Neural cell (in vitro differentiated cells): Measurements from ENCODE around the gene THOC1. TPM values are rescaled to one million over a fixed set of nuclear protein-coding genes. Genes with fewer than 3 reads are reported as not detected.

Experiments
- H2AFZ ChIP-seq: fragments of 200-600, 300-800 bp; sonication (generic), shearing (Covaris generic); 2 replicates; pipeline ENCODE4 v1.6.0; 2014; ENCODE audit warnings: low read depth, mild to moderate bottlenecking, antibody characterized with exemption, low read length, moderate library complexity
- H3F3A ChIP-seq: fragments of 200-600 bp; shearing (Covaris generic); 2 replicates; pipeline ENCODE4 v1.6.1; 2016; ENCODE audit warnings: mild to moderate bottlenecking, moderate library complexity, mixed read lengths, antibody characterized with exemption, low read length; ENCODE audit not compliant: insufficient read depth, poor library complexity, severe bottlenecking
- H3K27ac ChIP-seq: fragments of 200-600, 300-800 bp; sonication (generic), shearing (Covaris generic); 2 replicates; pipeline ENCODE4 v1.5.1; 2014; ENCODE audit warnings: mild to moderate bottlenecking, low read length, moderate library complexity
- H3K27me3 ChIP-seq: fragments of 300-800, 200-600 bp; sonication (generic), shearing (Covaris generic); 2 replicates; pipeline ENCODE4 v1.6.0; 2014; ENCODE audit warnings: mild to moderate bottlenecking, low read depth, low read length, moderate library complexity; ENCODE audit not compliant: insufficient read depth
- H3K36me3 ChIP-seq: fragments of 300-800, 200-600 bp; sonication (generic), shearing (Covaris generic); 2 replicates; pipeline ENCODE4 v1.5.1; 2014; ENCODE audit warnings: mild to moderate bottlenecking, antibody characterized with exemption, low read length, moderate library complexity; ENCODE audit not compliant: insufficient read depth
- H3K4me2 ChIP-seq: fragments of 300-800, 200-600 bp; sonication (generic), shearing (Covaris generic); 2 replicates; pipeline ENCODE4 v1.6.0; 2014; ENCODE audit warnings: mild to moderate bottlenecking, low read length
- H3K4me3 ChIP-seq: fragments of 300-800, 200-600 bp; sonication (generic), shearing (Covaris generic); 2 replicates; pipeline ENCODE4 v1.5.1; 2014; ENCODE audit warnings: mild to moderate bottlenecking, low read length, moderate library complexity
- H3K79me2 ChIP-seq: fragments of 200-600 bp; shearing (Covaris generic); replicated peaks from 2 replicates; pipeline ENCODE4 v1.6.0; 2014; ENCODE audit warnings: mild to moderate bottlenecking, low read length, moderate library complexity; ENCODE audit not compliant: insufficient read depth
- H3K9ac ChIP-seq: fragments of 300-800, 200-600 bp; sonication (generic), shearing (Covaris generic); 2 replicates; pipeline ENCODE4 v1.6.1; 2016; ENCODE audit warnings: mild to moderate bottlenecking, low read length, mixed read lengths
- H3K9me2 ChIP-seq: fragments of 200-600 bp; shearing (Covaris generic); 2 replicates; pipeline ENCODE4 v1.6.1; 2016; ENCODE audit warnings: mild to moderate bottlenecking, low read length, mixed read lengths; ENCODE audit not compliant: insufficient read depth
- H3K9me3 ChIP-seq: fragments of 200-600, 300-800 bp; sonication (generic), shearing (Covaris generic); 2 replicates; pipeline ENCODE4 v1.6.1; 2016; ENCODE audit warnings: mild to moderate bottlenecking, mixed run types, low read length, moderate library complexity, mixed read lengths
- H4K20me1 ChIP-seq: fragments of 200-600 bp; shearing (Covaris generic); 2 replicates; pipeline ENCODE4 v1.6.1; 2016; ENCODE audit warnings: mild to moderate bottlenecking, mixed run types; ENCODE audit not compliant: insufficient read depth
- CTCF ChIP-seq: fragments of 450-650 bp; IDR thresholded peaks from 2 replicates; pipeline ENCODE4 v1.5.1; 2014; ENCODE audit warnings: antibody characterized with exemption, mild to moderate bottlenecking, moderate library complexity; ENCODE audit not compliant: poor library complexity, severe bottlenecking
- EP300 ChIP-seq: fragments of 450-650 bp; conservative IDR thresholded peaks from 2 replicates; pipeline ENCODE4 v1.6.1; 2014; ENCODE audit warnings: antibody characterized with exemption, mild to moderate bottlenecking, moderate library complexity; ENCODE audit not compliant: poor library complexity, severe bottlenecking
- EZH2 ChIP-seq: fragments of 200-600, 300-800 bp; shearing (Covaris generic), sonication (generic); IDR thresholded peaks from 2 replicates; pipeline ENCODE4 v1.6.1; 2014; ENCODE audit warnings: antibody characterized with exemption, low read length, borderline replicate concordance, mild to moderate bottlenecking; ENCODE audit not compliant: insufficient read depth, poor library complexity, severe bottlenecking
- MXI1 ChIP-seq: fragments of 450-650 bp; conservative IDR thresholded peaks from 2 replicates; pipeline ENCODE4 v1.6.1; 2014; ENCODE audit warnings: antibody characterized with exemption, mild to moderate bottlenecking; ENCODE audit not compliant: poor library complexity, severe bottlenecking
- POLR2AphosphoS5 ChIP-seq: IDR thresholded peaks from 2 replicates; pipeline ENCODE4 v1.6.1; 2012
- RAD21 ChIP-seq: fragments of 450-650 bp; conservative IDR thresholded peaks from 2 replicates; pipeline ENCODE4 v1.6.1; 2014; ENCODE audit warnings: antibody characterized with exemption, mild to moderate bottlenecking, moderate library complexity
- REST ChIP-seq: IDR thresholded peaks from 2 replicates; pipeline ENCODE4 v1.6.1; 2012; ENCODE audit warnings: borderline replicate concordance
- SMC3 ChIP-seq: fragments of 450-650 bp; conservative IDR thresholded peaks from 2 replicates; pipeline ENCODE4 v1.6.1; 2014; ENCODE audit warnings: antibody characterized with exemption, mild to moderate bottlenecking, moderate library complexity; ENCODE audit not compliant: poor library complexity
- TAF1 ChIP-seq: IDR thresholded peaks from 2 replicates; pipeline ENCODE4 v1.6.1; 2012; ENCODE audit warnings: low read depth
- polyA plus RNA-seq: library from polyadenylated mRNA; depleted of rRNA; stranded (reverse); fragments of >200 nt; gene quantifications from 2 replicates; pipeline ENCODE4 v1.2.3, GENCODE V29; 2014

The THOC1 gene
- polyA plus RNA-seq, 1 donor from 2014 or later, result 168 TPM

GRCh38 chr18:260547-260946 is 7.3 kb downstream of the THOC1 start:
- Histone ChIP-seq H3K79me2 (peaks cover under 1% of the 10 kb centered on the region), H2AFZ (no peak overlapping the region), H3K9me2 (no peaks in the 10 kb centered on the region), H4K20me1 (no peaks in the 10 kb centered on the region), H3F3A (no peaks in the 10 kb centered on the region), H3K4me2 (no peak overlapping the region), H3K27ac (no peak overlapping the region), H3K27me3 (no peaks in the 10 kb centered on the region), H3K4me3 (no peak overlapping the region), H3K36me3 (peaks cover 14% of the 10 kb centered on the region), H3K9ac (no peak overlapping the region), H3K9me3 (no peaks in the 10 kb centered on the region)
- no peak for TF ChIP-seq REST
- TF ChIP-seq MXI1, result no peak
- TF ChIP-seq CTCF, result no peak
- no peak for TF ChIP-seq EP300
- no peak for TF ChIP-seq RAD21
- TF ChIP-seq TAF1, result no peak
- no peak for TF ChIP-seq SMC3
- no peak for TF ChIP-seq EZH2
- TF ChIP-seq POLR2AphosphoS5, result no peak

GRCh38 chr18:255171-255570 is 12.7 kb downstream of the THOC1 start:
- Histone ChIP-seq H3K36me3 (no peaks in the 10 kb centered on the region), H2AFZ (no peak overlapping the region), H3K27ac (no peak overlapping the region), H3K27me3 (no peaks in the 10 kb centered on the region), H4K20me1 (no peaks in the 10 kb centered on the region), H3K79me2 (no peaks in the 10 kb centered on the region), H3K9me3 (no peaks in the 10 kb centered on the region), H3K9me2 (no peaks in the 10 kb centered on the region), H3K4me3 (no peak overlapping the region), H3F3A (no peaks in the 10 kb centered on the region), H3K4me2 (no peak overlapping the region), H3K9ac (no peak overlapping the region)
- TF ChIP-seq CTCF, result no peak
- no peak for TF ChIP-seq EP300
- no peak for TF ChIP-seq RAD21
- TF ChIP-seq EZH2, result no peak
- TF ChIP-seq REST, result no peak
- no peak for TF ChIP-seq TAF1
- TF ChIP-seq POLR2AphosphoS5, result no peak
